Pancreas (tissue), 10 donors: ENCODE data around the gene NDUFV3. TPM values are rescaled to one million over a fixed set of nuclear protein-coding genes. Genes with fewer than 3 reads are reported as not detected.
A peak's percentile ranks its signal among the peaks of the same experiment; 100 is the strongest.

Experiments
- ATAC-seq, 4 donors: fragments of 200-7000 bp; cut with Tn5 transposase; one replicate each; pipeline versions ENCODE4 v1.8.0 to v1.9.1; 2020; ENCODE audit warnings: mild to moderate bottlenecking in 4 of 4, moderate library complexity in 4 of 4
- DNase-seq, 6 donors: peaks; one replicate each; pipeline ENCODE4 v3.0.0-alpha.2; 2020
- FAIRE-seq: peaks from 2 replicates; lab custom pipeline; 2012; peaks lifted over from hg19 to GRCh38; lab: Jason Lieb, UNC
- H3K27ac ChIP-seq, 4 donors: fragments of 200-600 bp; sonication (generic); 1 replicate in 3 of 4; 2 replicates in 1 of 4; pipeline versions ENCODE4 v1.5.0 to v1.8.0; 2020
- H3K27me3 ChIP-seq, 4 donors: fragments of 200-600 bp; one replicate each; pipeline ENCODE4 v1.8.0; 2021
- H3K36me3 ChIP-seq, 3 donors: fragments of 200-600 bp; sonication (generic) in 1 of 3; one replicate each; pipeline versions ENCODE4 v1.5.0 to v1.8.0; 2020 to 2021
- H3K4me1 ChIP-seq, 3 donors: fragments of 200-600 bp; one replicate each; pipeline ENCODE4 v1.8.0; 2021
- H3K4me3 ChIP-seq, 4 donors: fragments of 200-600 bp; sonication (generic) in 2 of 4; one replicate each; pipeline versions ENCODE4 v1.5.0 to v1.8.0; 2020 to 2021
- H3K9me3 ChIP-seq, 4 donors: fragments of 200-600 bp; one replicate each; pipeline ENCODE4 v1.8.0; 2021
- WGBS, 2 donors: extraction: QIAGEN DNeasy Blood & Tissue Kit; methylation state at CpG; one replicate each; pipeline ENCODE4 v1.1.7; 2013; 5-methylcytosine and 5-hydroxymethylcytosine counted together
- intact Hi-C, 3 donors: fragments of 100-400 bp; cut with DNase I; formaldehyde crosslinking; loops; one replicate each; pipeline versions ENCODE4 v1.11.1 to v1.14.2; 2022
- polyA plus RNA-seq, 2 donors: library from polyadenylated mRNA; stranded (reverse); fragments of 200-250 nt; gene quantifications; one replicate each; pipeline ENCODE4 v1.2.3, GENCODE V29; 2013
- total RNA-seq, 6 donors: library from RNA; stranded (reverse); fragmentation: NEBNext Ultra II Directional in 4 of 6; extraction: Animal tissue kit (Norgen Biotek cat#: 25700) in 4 of 6; gene quantifications; one replicate each; pipeline versions ENCODE4 v1.2.1 to v1.2.4, GENCODE V29; 2021 to 2023
- TF ChIP-seq, protein P1 (sequence below), 4 donors: fragments of 200-600 bp; sonication (generic) in 3 of 4; IDR thresholded peaks; one replicate each; pipeline versions ENCODE4 v1.5.0 to v1.8.0; 2021; ENCODE audit warnings: antibody characterized with exemption in 4 of 4
- donor health status: healthy with polysubstance abuse.
- donor health status: DM: no; HTN: no; CAD: no; lungs with moderate emphysema.
- donor health status: DM: no; HTN: no; CAD: no.
- donor health status: control.
- donor health status: control.
- donor health status: Bipolar disorder and iron deficiency.
- donor health status: DM: yes; HTN: yes; CAD: no.
- donor health status: DM: no; HTN: no; CAD: no.
- donor health status: DM: no; HTN: no; CAD: no.
- donor health status: DM: yes; HTN: yes; CAD: no.

Gene NDUFV3
- total and polyA plus RNA-seq, 8 donors: 16.6 to 30.1 (median 20.8) TPM

DNA sequence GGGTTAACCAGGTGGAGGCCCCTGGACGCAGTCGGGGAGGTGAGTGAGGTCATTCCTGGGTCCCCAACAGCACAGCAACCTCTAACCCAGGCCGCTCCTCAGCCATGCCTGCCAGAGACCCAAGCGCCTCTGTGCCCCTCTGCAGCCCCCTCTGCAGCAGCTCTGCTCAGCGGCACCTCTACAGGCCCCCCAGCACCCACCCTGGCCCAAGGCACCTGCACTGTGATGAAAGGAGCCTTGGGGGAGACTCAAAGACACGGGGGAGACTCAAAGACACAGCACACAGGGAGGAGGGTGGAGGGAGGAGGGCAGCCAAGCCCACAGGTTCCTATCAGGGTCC lies 33.2 kb upstream of the NDUFV3 start:
- TF ChIP-seq, protein P1, sequence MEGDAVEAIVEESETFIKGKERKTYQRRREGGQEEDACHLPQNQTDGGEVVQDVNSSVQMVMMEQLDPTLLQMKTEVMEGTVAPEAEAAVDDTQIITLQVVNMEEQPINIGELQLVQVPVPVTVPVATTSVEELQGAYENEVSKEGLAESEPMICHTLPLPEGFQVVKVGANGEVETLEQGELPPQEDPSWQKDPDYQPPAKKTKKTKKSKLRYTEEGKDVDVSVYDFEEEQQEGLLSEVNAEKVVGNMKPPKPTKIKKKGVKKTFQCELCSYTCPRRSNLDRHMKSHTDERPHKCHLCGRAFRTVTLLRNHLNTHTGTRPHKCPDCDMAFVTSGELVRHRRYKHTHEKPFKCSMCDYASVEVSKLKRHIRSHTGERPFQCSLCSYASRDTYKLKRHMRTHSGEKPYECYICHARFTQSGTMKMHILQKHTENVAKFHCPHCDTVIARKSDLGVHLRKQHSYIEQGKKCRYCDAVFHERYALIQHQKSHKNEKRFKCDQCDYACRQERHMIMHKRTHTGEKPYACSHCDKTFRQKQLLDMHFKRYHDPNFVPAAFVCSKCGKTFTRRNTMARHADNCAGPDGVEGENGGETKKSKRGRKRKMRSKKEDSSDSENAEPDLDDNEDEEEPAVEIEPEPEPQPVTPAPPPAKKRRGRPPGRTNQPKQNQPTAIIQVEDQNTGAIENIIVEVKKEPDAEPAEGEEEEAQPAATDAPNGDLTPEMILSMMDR (IDR thresholded peaks at IDR 0.05): no peak
- Histone ChIP-seq H3K4me3 (no peak overlapping the region), H3K27ac (no peak overlapping the region), H3K36me3 (peaks cover 5 to 46% (median 14%) of the 10 kb centered on the region in 3 donors), H3K27me3 (no peaks in the 10 kb centered on the region), H3K9me3 (no peaks in the 10 kb centered on the region), H3K4me1 (no peaks in the 10 kb centered on the region)
- no peak for ATAC-seq
- FAIRE-seq: no peak
- intact Hi-C loops: no loop called here
- 96 to 99% methylated on average over 6 of the region's 6 CpGs for WGBS, 2 donors
- DNase-seq: peak in 1 of 6 donors; percentile 57

DNA sequence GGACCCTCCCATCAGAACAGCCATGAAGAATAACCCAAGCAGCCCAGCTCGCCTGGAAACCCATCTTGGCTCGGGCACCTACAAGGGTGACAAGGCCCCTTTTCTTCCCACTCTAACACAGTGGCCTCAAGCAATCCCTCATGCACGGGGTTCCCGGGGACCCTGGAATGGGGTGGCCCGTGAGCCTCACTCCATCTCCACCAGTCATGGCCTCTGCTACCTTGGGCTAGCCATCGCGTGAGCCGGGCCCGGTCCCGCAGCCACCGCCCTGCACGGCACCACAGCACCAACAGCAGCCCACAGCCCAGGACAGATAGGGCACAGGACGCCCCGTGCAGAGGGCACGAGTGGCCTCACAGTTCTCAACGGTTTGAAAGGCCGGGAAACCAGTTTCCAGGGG lies 32.8 kb upstream of the NDUFV3 start:
- 91 to 94% methylated on average over 16 to 17 of the region's 17 CpGs for WGBS, 2 donors
- Histone ChIP-seq H3K4me1 (no peaks in the 10 kb centered on the region), H3K9me3 (no peaks in the 10 kb centered on the region), H3K36me3 (peaks cover 5 to 42% (median 9%) of the 10 kb centered on the region in 3 donors), H3K27me3 (no peaks in the 10 kb centered on the region), H3K27ac (no peak overlapping the region), H3K4me3 (no peak overlapping the region)
- TF ChIP-seq, protein P1 (IDR thresholded peaks at IDR 0.05): no peak
- ATAC-seq (no peak), FAIRE-seq (no peak), DNase-seq (no peak)
- intact Hi-C loops: no loop called here

- Histone ChIP-seq H3K27ac (no peak overlapping the region), H3K4me1 (no peaks in the 10 kb centered on the region), H3K36me3 (peaks cover 0 to 32% (median 6%) of the 10 kb centered on the region in 3 donors), H3K27me3 (no peaks in the 10 kb centered on the region), H3K4me3 (no peak overlapping the region), H3K9me3 (no peaks in the 10 kb centered on the region)
- intact Hi-C loops: no loop called here
- FAIRE-seq (no peak), DNase-seq (peak in 1 of 6 donors; percentile 34), ATAC-seq (no peak)
- WGBS, 2 donors: 87 to 90% methylated on average over 10 of the region's 10 CpGs
- TF ChIP-seq, protein P1 (IDR thresholded peaks at IDR 0.05): no peak
Measured at GRCh38 chr21:42861311-42861847, 31.7 kb upstream of the NDUFV3 start.

- no peak overlapping the region for H3K4me3 ChIP-seq
- no peak for FAIRE-seq
- H3K27ac ChIP-seq: no peak overlapping the region
- H3K4me1 ChIP-seq: no peaks in the 10 kb centered on the region
- intact Hi-C loops: no loop called here
- H3K27me3 ChIP-seq: no peaks in the 10 kb centered on the region
- H3K9me3 ChIP-seq: no peaks in the 10 kb centered on the region
- TF ChIP-seq, protein P1 (IDR thresholded peaks at IDR 0.05): no peak
- peak in 1 of 6 donors; percentile 54 for DNase-seq
- peaks cover 0 to 31% (median 4%) of the 10 kb centered on the region in 3 donors for H3K36me3 ChIP-seq
- ATAC-seq: no peak
- 90% methylated on average over 29 of the region's 29 CpGs for WGBS, 2 donors
Measured at GRCh38 chr21:42861848-42862400, 31.2 kb upstream of the NDUFV3 start.
